ENCODE measurements around the gene ARHGAP33.

Gene ARHGAP33

GRCh38 chr19:35780058-35780457, 4.7 kb downstream of the ARHGAP33 start:
- no peak for DNase-seq (ENCODE audit: low read depth)

GRCh38 chr19:35780717-35781116, 5.4 kb downstream of the ARHGAP33 start:
- DNase-seq (ENCODE audit: low read depth) = no peak

- no peak for DNase-seq (ENCODE audit: low read depth)
Measured at GRCh38 chr19:35781650-35782049, 6.3 kb downstream of the ARHGAP33 start.

GRCh38 chr19:35782589-35782988, 7.2 kb downstream of the ARHGAP33 start:
- DNase-seq (ENCODE audit: low read depth) = no peak

- DNase-seq (ENCODE audit: low read depth) = no peak
Measured at GRCh38 chr19:35783469-35784434, 8.4 kb downstream of the ARHGAP33 start.

- DNase-seq (ENCODE audit: low read depth) = no peak
Measured at GRCh38 chr19:35784503-35785338, 9.4 kb downstream of the ARHGAP33 start.

GRCh38 chr19:35785339-35785627, 9.9 kb downstream of the ARHGAP33 start:
- no peak for DNase-seq (ENCODE audit: low read depth)

GRCh38 chr19:35786299-35787160, 11.2 kb downstream of the ARHGAP33 start:
- DNase-seq (ENCODE audit: low read depth) = no peak

GRCh38 chr19:35787227-35787799, 11.9 kb downstream of the ARHGAP33 start:
- no peak for DNase-seq (ENCODE audit: low read depth)

GRCh38 chr19:35788205-35788960, 13.0 kb downstream of the ARHGAP33 start:
- no peak for DNase-seq (ENCODE audit: low read depth)

GRCh38 chr19:35789195-35789977, 14.0 kb downstream of the ARHGAP33 start:
- no peak for DNase-seq (ENCODE audit: low read depth)

GRCh38 chr19:35789978-35790944, 14.9 kb downstream of the ARHGAP33 start:
- DNase-seq (ENCODE audit: low read depth) = no peak

- DNase-seq (ENCODE audit: low read depth) = no peak
Measured at GRCh38 chr19:35790981-35791813, 15.8 kb downstream of the ARHGAP33 start.

GRCh38 chr19:35791814-35792279, 16.5 kb downstream of the ARHGAP33 start:
- DNase-seq (ENCODE audit: low read depth) = no peak

GRCh38 chr19:35792312-35792711, 16.9 kb downstream of the ARHGAP33 start:
- no peak for DNase-seq (ENCODE audit: low read depth)

GRCh38 chr19:35792888-35793287, 17.5 kb downstream of the ARHGAP33 start:
- DNase-seq (ENCODE audit: low read depth) = no peak

- no peak for DNase-seq (ENCODE audit: low read depth)
Measured at GRCh38 chr19:35793381-35794165, 18.2 kb downstream of the ARHGAP33 start.
